Gastroesophageal sphincter (tissue), 4 donors: ENCODE results near the gene OR5F1. TPM values are rescaled to one million over a fixed set of nuclear protein-coding genes. Genes with fewer than 3 reads are reported as not detected.

Experiments used
- ATAC-seq: fragments of 150-250 bp; one replicate; pipeline ENCODE4 v1.9.1; 2016; ENCODE audit warnings: mild to moderate bottlenecking, moderate library complexity
- H3K27ac ChIP-seq, 4 donors: fragments of 200-600 bp; sonication (generic) in 3 of 4; 1 replicate in 3 of 4; 2 replicates in 1 of 4; pipeline ENCODE4 v1.5.1; 2016 to 2019
- H3K27me3 ChIP-seq: fragments of 200-600 bp; sonication (generic); one replicate; pipeline ENCODE4 v1.5.1; 2019
- H3K36me3 ChIP-seq, 2 donors: fragments of 200-600 bp; sonication (generic); one replicate each; pipeline ENCODE4 v1.5.1; 2019; ENCODE audit warnings: control low read depth in 1 of 2
- H3K4me1 ChIP-seq, 3 donors: fragments of 200-600 bp; sonication (generic); 1 replicate in 2 of 3; 2 replicates in 1 of 3; pipeline ENCODE4 v1.5.1; 2016 to 2019; ENCODE audit warnings: control low read depth in 2 of 3
- H3K4me3 ChIP-seq, 2 donors: fragments of 200-600 bp; sonication (generic); one replicate each; pipeline ENCODE4 v1.5.1; 2019; ENCODE audit warnings: mild to moderate bottlenecking in 1 of 2, moderate library complexity in 1 of 2
- H3K9me3 ChIP-seq, 3 donors: fragments of 200-600 bp; sonication (generic); one replicate each; pipeline ENCODE4 v1.5.1; 2017 to 2019; ENCODE audit warnings: control low read depth in 2 of 3
- CTCF ChIP-seq, 4 experiments: fragments of 200-600 bp in 2 of 4; fragments of 450-650 bp in 2 of 4; sonication (generic) in 1 of 4; IDR thresholded peaks; one replicate each; pipeline ENCODE4 v1.5.1; 2017 to 2019; ENCODE audit warnings: antibody characterized with exemption in 4 of 4, mild to moderate bottlenecking in 2 of 4, moderate library complexity in 2 of 4
- EP300 ChIP-seq: sonication (generic); formaldehyde crosslinking; IDR thresholded peaks from one replicate; pipeline ENCODE4 v1.6.1; 2017; ENCODE audit warnings: antibody characterized with exemption, mild to moderate bottlenecking
- POLR2A ChIP-seq, 2 donors: fragments of 450-650 bp; IDR thresholded peaks; one replicate each; pipeline ENCODE4 v1.6.1; 2017; ENCODE audit warnings: antibody characterized with exemption in 2 of 2, mild to moderate bottlenecking in 2 of 2, moderate library complexity in 1 of 2
- POLR2AphosphoS5 ChIP-seq: sonication (generic); formaldehyde crosslinking; IDR thresholded peaks from one replicate; pipeline ENCODE4 v1.6.1; 2017; ENCODE audit warnings: antibody characterized with exemption
- WGBS, 2 donors: methylation state at CpG; one replicate each; pipeline ENCODE4 v1.1.5; 2018; ENCODE audit warnings: low coverage in 1 of 2; 5-methylcytosine and 5-hydroxymethylcytosine counted together
- total RNA-seq, 4 donors: library from RNA; depleted of rRNA; stranded (reverse); fragments of >200 nt; gene quantifications; one replicate each; pipeline ENCODE4 v1.1.0, GENCODE V29; 2016

The OR5F1 gene
- total RNA-seq, 4 donors from 2014 or later = not detected

- no peak within 1 kb of the TSS for H3K27ac ChIP-seq
- no peaks in the 10 kb centered on the region for H3K4me1 ChIP-seq
- H3K9me3 ChIP-seq = no peaks in the 10 kb centered on the region
- H3K4me3 ChIP-seq = no peak within 1 kb of the TSS
- no peaks in the 10 kb centered on the region for H3K36me3 ChIP-seq
- TF ChIP-seq EP300 = no peak
- TF ChIP-seq CTCF (IDR thresholded peaks at IDR 0.05) = no peak
- TF ChIP-seq POLR2AphosphoS5 = no peak
- TF ChIP-seq POLR2A (IDR thresholded peaks at IDR 0.05) = no peak
- WGBS, 2 donors = 78% methylated on average over 2 of the region's 2 CpGs; no CpG with 5 or more reads in 1 of the 2 donors
- H3K27me3 ChIP-seq = no peaks in the 10 kb centered on the region
- no peak for ATAC-seq
These were observed 24.6 kb downstream of the OR5F1 start, which contains the start of gene OR10AG1 for GRCh38 chr11:55969845-55970244. TSS of gene OR10AG1 (minus strand) at chr11:55969945. CDS start at chr11:55969907, 38 bp downstream.

- 73 to 91% methylated on average over 5 of the region's 5 CpGs for WGBS, 2 donors
- no peaks in the 10 kb centered on the region for H3K4me1 ChIP-seq
- no peaks in the 10 kb centered on the region for H3K9me3 ChIP-seq
- H3K36me3 ChIP-seq = no peaks in the 10 kb centered on the region
- no peak overlapping the region for H3K27ac ChIP-seq
- TF ChIP-seq EP300 = no peak
- TF ChIP-seq POLR2AphosphoS5 = no peak
- no peak for TF ChIP-seq CTCF (IDR thresholded peaks at IDR 0.05)
- no peak for TF ChIP-seq POLR2A (IDR thresholded peaks at IDR 0.05)
- H3K27me3 ChIP-seq = no peaks in the 10 kb centered on the region
- H3K4me3 ChIP-seq = no peak overlapping the region
- ATAC-seq = no peak
These were observed 26.5 kb downstream of the OR5F1 start for GRCh38 chr11:55967914-55968313.

DNA sequence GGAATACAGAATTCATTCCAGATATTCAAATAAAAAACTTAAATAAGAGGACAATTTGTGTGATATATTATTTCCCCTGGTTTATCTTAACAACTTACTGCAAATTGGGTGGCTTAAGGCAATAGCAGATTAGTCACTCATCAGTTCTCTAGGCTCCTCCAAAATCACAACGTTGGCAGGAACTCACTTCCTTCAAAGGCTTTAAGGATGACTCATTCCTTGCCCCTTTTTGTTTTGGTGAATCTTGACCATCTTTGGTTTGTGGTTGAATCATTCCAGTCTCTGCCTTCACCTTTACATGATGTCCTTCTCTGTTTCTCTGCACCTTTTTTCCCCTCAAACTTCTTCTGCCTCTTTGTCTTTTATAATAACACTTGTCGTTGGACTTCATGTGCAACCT, 28.0 kb downstream of the OR5F1 start:
- no peak for ATAC-seq
- WGBS, 2 donors = 66 to 77% methylated on average over 2 of the region's 2 CpGs

DNA sequence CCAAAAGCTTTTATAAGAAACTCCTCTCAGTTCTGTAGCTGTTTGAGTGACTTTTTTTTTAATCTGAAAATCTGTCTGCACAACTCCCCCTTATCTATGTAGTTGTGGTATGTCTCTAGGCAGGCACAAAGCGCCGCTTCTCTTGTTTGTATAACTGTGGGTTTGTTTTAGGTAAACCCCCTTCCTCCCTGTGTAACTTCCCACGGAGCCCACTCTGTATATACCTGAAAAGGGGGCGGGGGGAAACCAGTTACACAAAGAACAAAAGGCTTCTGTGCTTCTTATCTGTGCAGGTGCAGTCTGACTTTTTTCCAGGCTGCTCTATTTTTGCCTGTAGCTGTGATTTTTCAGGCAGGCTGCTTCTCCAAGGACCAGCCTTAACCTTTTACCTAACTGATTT, 37.9 kb downstream of the OR5F1 start:
- TF ChIP-seq EP300 = no peak
- TF ChIP-seq POLR2AphosphoS5 = no peak
- no peak for TF ChIP-seq CTCF (IDR thresholded peaks at IDR 0.05)
- TF ChIP-seq POLR2A (IDR thresholded peaks at IDR 0.05) = no peak
- 63 to 79% methylated on average over 4 of the region's 4 CpGs for WGBS, 2 donors
- H3K4me3 ChIP-seq = no peak overlapping the region
- no peaks in the 10 kb centered on the region for H3K27me3 ChIP-seq
- H3K36me3 ChIP-seq = no peaks in the 10 kb centered on the region
- no peak for ATAC-seq
- no peaks in the 10 kb centered on the region for H3K9me3 ChIP-seq
- no peak overlapping the region for H3K27ac ChIP-seq
- no peaks in the 10 kb centered on the region for H3K4me1 ChIP-seq

More for the DNA sequence above, 28.0 kb downstream of the OR5F1 start:
- Histone ChIP-seq H3K9me3 (no peaks in the 10 kb centered on the region), H3K4me3 (no peak overlapping the region), H3K27me3 (no peaks in the 10 kb centered on the region), H3K27ac (no peak overlapping the region), H3K4me1 (no peaks in the 10 kb centered on the region), H3K36me3 (no peaks in the 10 kb centered on the region)
- TF ChIP-seq EP300 (no peak), CTCF (IDR thresholded peaks at IDR 0.05) (no peak), POLR2A (IDR thresholded peaks at IDR 0.05) (no peak), POLR2AphosphoS5 (no peak)

GRCh38 chr11:55949330-55949729, 45.1 kb downstream of the OR5F1 start:
- no peaks in the 10 kb centered on the region for H3K36me3 ChIP-seq
- H3K9me3 ChIP-seq = no peaks in the 10 kb centered on the region
- no peak overlapping the region for H3K4me3 ChIP-seq
- no peaks in the 10 kb centered on the region for H3K4me1 ChIP-seq
- TF ChIP-seq POLR2AphosphoS5 = no peak
- TF ChIP-seq EP300 = no peak
- no peak for TF ChIP-seq CTCF (IDR thresholded peaks at IDR 0.05)
- no peak for TF ChIP-seq POLR2A (IDR thresholded peaks at IDR 0.05)
- no peaks in the 10 kb centered on the region for H3K27me3 ChIP-seq
- no peak overlapping the region for H3K27ac ChIP-seq
- ATAC-seq = no peak
- WGBS, 2 donors = 44 to 60% methylated on average over 1 of the region's 4 CpGs
